NCI-H526 (cell line): ENCODE data around the gene NEDD8.
"Not testable (repeated sequence)": the region's sequence is repeated elsewhere in the genome, so short reads cannot be mapped to it uniquely, and the experiment has no call there.

Source experiments
- DNase-seq, 2 experiments: peaks; one replicate each; lab custom pipeline; 2025; lab: John Stamatoyannopoulos, UW

The NEDD8 gene

DNA sequence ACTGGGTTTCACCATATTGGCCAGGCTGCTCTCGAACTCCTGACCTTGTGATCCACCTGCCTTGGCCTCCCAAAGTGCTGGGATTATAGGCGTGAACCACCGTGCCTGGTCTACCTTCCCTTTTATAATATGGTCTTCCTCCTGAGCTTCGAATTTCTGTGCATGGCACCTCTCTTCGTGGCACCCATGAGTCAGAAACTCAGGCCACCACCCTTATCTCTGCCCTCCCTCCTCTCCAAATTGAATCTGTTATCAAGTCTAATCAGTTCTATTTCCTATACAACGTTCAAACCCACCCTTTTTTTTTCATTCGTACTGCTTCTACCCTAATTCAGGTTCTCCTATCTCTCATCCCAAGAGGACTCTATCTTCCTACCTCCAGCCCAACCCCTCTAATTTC, 15.3 kb upstream of the NEDD8 start:
- no peak for DNase-seq

DNA sequence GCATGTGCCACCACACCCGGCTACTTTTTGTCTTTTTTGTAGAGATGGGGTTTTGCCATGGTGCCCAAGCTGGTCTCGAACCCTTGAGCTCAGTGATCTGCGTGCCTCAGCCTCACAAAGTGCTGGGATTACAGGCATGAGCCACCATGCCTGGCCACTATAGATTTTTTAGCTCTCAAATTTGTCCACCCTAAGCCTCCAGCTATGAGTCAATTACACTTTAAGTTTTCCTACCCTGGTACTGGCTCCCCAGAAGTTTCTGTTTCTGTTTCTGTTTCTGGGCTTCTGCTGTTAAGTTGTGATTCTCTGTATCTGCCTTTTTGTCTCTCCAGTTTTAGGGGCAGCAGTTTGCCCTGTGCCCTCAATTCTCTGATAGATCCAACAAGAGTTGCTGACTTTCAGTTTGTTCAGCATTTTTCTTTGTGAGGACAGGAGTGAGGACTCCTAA, 14.6 kb upstream of the NEDD8 start:
- DNase-seq: no peak

DNA sequence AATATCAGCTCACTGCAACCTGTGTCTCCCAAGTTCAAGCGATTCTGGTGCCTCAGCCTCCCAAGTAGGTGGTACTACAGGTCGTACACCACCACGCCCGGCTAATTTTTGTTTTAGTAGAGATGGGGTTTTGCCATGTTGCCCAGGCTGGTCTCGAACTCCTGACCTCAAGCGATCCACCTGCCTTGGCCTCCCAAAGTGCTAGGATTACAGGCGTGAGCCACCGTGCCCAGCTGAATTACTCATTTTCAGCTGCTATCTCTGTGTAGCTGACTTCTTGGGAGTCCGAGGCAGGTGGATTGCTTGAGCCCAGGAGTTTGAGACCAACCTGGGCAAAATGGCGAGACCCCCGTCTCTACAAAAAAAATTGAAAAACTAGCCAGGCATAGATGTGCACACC, 13.2 kb upstream of the NEDD8 start:
- DNase-seq: not testable (repeated sequence)

DNA sequence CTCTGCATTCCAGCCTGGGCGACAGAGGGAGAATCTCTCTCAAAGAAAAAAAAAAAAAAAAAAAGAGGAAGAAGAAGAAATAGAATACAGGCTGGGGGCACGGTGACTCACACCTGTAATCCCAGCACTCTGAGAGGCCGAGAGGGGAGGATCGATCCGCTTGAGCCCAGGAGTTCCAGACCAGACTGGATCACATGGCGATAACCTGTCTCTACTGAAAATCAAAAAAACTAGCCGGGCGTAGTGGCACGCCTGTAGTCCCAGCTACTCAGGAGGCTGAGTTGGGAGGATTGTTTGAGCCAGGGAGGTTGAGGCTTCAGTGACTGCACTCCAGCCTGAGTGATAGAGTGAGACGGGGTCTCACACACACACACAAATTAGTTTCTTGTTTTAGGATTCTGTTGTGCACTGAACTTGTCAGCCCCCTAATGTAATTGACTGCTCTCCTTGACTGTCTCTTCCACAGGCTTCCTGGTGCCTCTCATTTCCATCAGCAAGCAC, 11.2 kb upstream of the NEDD8 start:
- DNase-seq: peak in 1 of 2 experiments; percentile 17

DNA sequence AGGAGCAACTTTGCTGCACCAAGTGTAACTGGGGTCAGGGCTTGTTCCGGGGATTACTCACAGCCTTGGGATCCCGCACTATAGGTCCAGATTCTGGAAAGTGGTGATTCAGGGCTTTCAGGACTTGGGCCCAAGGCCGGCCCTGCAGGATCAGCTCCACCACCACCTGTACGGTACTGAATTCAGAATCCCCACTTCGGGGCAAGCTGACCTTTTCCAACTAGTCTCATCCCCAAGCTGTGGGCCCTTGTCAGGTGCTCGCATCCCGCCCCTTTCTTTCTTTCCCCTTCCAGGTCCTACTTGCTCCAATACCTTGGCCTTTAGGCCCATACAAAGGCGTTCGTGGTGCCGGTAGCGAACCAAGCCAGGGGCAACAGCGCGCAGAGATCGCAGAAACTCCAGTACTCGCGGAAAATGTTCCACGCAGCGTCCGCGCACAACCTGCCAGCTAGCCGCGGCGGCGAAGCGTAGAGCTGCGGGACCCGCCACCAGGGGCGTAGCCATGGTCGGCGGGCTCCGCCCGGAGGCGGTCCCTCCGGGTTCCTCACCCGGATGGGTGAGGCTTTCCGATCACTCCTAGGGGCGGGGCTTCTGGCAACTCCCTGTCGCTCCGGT, 9.8 kb upstream of the NEDD8 start:
- peak; percentile 91 to 97 for DNase-seq

DNA sequence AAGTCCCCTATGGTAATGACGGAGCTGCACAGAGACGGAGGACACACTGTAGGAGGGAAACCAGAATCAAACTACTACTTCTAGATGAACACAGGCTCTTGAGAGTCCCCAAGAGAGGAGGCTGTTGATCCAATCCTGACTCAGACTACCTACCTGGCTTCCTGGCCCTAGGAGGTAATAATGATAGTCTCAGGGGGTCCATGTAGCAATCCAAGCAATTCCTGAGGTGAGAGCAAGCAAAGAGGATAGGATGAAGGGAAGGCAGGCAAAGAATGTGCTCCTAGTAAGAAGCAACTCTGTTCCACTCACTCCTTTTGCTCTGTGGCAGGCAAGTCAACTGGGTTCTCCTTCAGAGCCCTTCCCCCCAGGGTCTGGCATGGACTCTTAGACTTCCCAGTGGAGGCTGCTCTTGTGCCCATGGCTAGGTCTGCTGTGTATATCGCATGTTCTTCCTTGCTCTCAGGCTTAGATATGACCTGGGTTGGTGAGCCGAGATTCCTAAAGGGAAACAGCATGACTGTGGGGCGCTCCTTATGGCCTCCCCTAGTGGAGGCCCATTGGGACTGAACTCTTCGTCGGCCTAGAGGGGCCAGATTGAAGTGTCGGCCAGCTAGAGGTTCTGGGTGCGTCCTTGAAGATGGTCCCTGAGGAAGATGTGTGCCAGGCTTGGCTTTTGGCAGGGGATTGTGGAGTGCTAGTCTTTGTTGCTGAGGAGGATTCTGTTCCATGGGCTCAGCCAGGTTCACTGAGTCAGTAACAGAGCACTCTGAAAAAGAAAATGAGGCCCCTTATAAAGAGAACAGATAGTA, 8.1 kb upstream of the NEDD8 start:
- DNase-seq: no peak

DNA sequence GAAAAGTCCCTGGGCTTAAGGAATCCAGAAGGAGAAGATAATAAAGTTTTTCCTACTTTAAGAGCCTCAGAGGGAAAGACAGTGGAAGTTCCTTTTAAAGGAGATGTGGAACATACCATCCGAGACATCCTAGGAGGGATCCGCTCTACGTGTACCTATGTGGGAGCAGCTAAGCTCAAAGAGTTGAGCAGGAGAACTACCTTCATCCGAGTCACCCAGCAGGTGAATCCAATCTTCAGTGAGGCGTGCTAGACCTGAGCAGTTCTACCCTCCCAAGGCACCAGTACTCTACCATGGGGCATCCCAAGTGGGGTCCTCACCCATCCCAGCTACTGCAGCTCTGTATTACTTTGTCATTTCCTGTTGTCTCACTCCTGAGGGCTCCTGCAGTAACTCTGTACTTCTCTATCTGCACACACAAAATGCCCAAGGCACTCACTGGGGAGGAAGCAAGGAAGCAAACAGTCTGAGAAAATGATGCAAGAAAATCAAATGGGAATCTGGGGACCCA, 6.4 kb upstream of the NEDD8 start:
- DNase-seq: no peak

DNA sequence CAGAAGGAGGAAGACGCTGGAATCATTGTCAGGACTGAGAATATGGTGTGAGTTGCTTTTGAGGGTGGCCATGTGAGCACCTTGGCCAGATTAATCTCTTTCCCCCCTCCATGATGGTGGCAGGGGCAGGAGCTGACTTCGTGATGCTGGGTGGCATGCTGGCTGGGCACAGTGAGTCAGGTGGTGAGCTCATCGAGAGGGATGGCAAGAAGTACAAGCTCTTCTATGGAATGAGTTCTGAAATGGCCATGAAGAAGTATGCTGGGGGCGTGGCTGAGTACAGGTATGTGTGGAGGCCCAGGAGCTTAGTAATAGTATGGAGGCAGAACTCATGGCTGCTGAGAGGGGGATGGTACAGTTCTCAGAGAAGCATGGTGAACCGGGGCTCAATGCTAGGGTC, 6.0 kb upstream of the NEDD8 start:
- no peak for DNase-seq

DNA sequence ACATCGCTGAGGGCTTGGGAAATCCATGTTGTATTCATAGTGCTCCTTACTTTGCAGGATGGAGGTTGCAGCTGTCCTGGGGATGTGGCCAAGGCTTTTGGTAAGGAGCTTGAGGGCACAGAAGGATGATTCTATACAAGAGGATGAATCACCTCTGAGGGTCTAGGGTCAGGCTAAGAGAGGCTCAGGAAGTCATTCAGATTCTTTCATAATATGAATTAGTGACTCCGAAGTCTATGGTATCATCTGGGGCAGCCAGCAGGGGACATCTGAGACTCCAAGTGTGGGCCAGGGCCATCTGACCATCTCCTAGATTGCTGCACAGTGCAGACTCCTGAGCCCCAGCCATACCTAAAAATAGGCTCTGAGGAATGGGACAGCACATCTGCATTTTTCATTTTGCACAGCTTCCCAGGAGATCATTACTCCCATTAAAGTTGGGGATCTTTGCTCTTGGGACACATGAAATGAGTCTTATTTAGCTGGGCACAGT, 5.3 kb upstream of the NEDD8 start:
- no peak for DNase-seq

DNA sequence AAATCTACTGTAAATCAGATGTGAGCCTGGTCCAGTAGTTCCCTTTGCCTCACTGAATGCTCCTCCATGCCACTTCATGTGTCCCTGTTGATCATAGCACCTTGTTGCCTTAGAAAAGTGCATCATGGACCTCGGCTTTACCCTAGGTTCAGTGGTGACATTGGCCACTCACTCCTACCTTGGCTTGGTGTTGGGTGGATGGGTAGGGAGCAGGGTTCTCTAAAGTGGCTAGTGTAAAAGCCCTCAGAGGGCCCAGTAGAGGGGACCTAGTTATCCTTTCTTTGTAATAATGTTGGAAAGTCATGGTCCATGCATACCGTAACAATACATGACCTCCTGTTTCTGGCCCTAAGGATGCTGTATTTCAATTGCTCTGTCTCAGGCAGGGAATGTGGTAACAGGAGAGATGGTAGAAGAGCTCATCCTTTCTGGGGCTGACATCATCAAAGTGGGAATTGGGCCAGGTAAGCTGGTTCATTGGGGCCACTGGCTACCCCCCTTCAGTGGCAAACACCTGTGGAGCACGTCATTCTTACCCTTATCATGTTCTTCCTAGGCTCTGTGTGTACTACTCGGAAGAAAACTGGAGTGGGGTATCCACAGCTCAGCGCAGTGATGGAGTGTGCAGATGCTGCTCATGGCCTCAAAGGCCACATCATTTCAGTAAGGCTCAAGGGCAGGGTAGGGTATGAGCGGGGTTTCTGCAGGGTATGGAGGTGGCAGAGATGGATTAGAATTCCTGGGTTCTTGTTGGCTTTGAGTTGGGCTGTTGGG, 4.7 kb upstream of the NEDD8 start:
- no peak for DNase-seq

DNA sequence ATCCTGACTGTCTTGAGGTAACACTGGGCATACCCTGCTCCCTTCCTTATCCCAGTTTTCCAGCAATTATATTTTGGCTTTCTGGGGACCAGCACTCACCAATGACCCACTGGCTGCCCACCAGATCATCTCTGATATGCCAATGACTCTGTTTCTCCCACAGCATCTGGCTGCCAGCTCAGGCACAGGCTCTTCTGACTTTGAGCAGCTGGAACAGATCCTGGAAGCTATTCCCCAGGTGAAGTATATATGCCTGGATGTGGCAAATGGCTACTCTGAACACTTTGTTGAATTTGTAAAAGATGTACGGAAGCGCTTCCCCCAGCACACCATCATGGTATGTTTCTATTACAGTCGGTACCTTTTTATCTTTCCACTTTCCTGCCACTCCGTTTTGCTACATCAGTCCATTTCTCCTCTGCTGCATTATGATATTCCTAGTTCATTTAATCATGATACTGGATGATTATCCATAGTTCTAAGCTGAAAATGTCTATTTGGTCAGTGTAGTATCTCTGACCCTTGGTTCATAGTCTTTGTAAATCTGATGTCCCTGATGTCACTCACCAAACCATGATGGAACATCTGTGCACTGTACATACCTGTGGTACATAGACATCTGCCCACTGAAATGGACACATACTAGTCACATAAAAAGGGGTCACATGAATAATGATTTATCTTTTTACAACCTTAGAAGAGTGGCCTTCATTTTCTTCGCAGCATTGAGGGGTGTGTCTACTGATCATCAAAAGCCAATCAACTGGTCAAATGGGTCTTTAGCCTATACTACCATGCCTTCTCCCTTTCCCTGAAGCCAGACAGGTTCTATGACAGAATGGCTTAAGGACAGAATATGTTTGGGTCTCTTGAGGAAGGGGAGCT, 3.9 kb upstream of the NEDD8 start:
- DNase-seq: no peak

DNA sequence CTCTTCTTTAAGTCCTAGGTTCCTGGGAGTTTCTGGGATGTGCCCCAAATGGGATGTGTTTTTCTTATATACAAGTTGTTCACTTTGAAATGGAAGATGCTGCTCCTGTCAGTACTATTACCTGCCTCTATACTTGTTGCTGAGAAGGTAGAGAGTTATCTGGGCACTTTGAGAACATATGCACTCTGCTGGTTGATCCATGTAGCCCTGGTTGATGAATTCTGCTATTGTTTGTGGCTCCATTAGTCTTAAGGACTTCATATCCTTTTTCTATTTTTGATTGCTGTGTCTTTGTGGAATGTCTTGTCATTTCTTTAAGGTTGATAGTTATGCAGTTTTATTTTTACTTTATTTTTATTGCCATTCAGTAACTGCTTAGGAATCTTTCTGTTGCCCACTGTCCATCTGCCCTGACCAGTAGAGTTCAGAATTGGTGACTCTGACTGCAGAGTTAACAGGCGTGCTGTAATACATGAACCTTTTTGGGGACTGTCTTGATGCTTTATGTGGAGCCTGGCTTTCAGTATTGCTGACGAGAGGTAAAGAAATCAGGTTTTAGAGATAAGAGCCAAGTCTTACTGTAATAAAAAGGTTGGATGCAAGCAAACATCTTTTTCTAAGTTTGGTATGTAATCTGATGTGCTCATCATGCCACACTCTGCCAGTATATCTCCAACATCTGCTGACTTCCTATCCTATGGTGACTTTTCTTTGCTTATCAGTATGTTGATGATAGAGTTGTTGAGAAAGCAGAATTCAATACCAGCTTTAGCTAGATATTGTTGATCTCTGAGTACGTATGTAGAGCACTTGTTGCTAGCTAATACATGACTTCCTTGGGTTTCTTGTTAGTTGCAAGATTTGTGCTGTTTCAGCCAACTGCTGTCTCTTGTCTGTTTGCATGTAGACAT, 2.2 kb upstream of the NEDD8 start:
- DNase-seq: no peak

DNA sequence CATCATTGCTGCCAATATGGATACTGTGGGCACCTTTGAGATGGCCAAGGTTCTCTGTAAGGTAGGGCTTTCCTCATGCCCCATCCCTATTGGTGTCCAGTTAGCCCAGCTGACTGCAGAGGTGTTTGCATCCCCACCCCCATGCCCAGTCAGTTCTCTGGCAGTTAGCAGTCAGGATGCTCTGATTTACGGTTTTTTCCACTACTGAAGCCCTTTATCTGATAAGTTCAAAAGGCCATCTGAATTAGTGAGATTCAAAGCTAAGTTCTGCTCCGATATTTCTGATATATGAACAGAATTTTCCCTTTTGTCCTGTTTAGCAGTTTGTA, 1.3 kb upstream of the NEDD8 start:
- peak in 1 of 2 experiments; percentile 9 for DNase-seq

DNA sequence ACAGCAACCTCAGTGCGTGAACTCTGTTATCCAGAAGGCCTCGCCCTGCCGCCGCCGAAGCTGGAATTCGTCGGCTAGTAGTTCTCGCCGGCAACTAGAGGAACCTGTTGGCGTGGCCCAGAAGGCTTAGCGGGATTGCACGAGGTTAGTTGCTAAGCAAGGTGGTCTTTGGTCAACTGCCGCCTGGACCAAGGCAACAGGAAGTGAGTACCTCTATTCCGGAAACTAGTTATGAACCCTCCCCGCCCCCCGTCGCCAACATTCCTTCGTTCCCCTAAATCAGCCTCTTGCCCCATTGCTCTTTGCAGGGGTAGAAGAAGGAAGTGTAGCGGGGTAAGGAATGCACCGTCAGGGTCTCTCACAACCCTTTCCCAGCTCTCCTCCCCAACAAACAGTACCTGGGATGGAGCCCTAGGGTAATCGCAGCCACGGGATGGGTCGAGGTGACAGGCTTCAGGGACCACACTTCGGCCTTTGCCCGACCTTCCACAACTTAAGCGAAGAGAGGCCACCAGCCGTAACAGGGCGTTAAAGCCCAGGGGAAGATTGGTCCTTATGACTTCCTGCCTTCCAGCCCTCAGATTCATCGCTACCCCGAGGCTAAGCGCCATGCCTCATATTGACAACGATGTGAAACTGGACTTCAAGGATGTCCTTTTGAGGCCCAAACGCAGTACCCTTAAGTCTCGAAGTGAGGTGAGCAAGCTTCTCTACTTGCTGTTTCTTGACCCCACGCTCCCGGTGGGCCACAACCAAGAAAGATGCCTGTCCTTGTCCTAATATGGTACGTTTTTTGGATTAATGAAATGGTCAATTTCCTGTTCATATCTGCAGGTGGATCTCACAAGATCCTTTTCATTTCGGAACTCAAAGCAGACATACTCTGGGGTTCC, 724 bp upstream of the NEDD8 start, which contains the start of gene GMPR2:
Gene GMPR2, plus strand, starts transcription at position 285 of the 893 bp plus-strand sequence. Its CDS starts 325 bp downstream, at position 610.
- no peak for DNase-seq

DNA sequence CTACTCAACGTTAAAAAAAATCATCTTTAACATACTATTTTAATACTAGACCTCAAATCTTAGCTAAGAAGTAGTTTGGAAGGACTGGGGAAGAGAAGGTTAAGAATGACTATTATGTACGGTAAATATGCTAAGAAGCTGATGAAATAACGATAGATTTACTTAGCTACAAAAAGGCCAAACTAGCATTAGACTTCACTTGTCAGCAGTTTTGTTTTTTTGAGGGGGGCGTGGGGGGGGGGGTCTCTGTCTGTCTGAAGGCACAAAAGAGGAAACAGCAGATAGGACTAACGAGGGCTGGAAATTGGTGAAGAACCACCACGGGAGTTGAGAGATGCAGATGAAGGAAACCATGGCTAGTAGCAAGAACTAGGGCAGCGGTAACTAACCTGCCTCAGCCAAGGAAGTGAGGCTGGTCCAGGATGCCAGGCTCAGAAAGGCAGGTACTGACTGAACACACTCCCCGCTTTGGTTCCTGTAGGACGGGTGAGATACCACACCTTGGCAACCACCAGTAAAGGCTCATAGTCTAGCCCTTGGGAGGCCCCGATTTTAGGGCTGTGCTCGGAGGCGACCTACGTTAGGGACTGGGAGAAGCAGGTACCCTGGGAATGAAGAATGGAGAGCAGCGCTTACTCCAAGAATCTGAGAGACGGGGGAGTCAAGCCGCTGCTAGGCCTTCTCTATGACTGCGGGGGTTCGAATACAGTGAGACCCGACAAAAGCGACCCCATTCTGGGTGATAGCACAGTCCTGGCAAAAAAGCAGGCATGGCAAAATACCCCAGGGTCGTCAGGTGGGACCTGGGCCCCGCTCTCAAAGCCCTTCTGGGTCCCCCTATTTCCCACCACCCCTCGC, 675 bp downstream of the NEDD8 start:
- peak in 1 of 2 experiments; percentile 59 for DNase-seq

DNA sequence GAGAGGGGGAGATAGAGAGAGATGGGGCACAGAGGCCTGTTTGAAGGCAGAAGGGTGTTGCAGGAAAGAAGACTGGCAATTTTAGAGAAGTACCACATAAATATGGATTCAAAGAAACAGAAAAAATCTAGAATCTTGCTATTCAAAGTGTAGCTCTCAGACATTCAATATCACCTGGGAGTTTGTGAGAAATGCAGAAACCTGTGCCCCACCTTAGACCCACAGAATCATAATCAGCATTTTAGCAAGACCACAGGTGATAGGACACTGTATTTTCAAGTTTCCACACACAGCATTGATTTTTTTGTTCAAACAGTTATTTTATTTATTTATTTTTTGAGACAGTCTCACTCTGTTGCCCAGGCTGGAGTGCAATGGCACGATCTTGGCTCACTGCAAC, 3.3 kb downstream of the NEDD8 start:
- DNase-seq: no peak

DNA sequence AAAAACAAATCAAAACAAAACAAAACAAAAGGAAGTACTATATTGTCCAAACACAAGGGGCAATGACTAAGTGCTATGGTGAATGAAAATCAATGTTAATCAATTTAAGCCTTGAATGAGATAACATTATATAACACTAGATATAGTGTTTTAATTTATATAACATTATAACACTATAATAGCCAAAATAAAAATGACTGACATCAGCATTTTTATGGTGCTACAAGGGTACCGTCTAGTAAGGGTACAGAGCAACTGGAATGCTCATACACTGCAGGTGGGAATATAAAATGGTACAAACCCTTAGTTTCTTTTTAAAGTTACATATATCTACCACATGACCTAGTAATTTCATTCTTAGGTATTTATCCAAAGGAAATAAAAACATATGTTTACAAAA, 5.7 kb downstream of the NEDD8 start:
- no peak for DNase-seq

DNA sequence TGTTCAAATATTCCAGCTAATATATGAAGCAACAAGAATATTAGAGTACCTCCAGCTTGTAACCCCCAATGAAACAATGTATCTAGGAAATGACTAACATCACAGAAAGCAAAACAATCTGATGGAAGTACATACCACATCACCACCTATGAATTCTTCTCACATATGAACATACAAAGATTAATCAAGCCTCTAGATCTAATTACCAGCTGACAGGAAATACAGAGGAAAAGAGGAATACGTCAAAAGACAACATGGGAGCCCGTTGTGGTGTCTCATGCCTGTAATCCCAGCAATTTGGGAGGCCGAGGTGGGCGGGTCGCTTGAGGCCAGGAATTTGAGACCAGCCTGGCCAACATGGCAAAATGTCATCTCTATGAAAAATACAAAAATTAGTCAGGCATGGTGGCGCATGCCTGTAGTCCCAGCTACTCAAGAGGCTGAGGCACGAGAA, 7.5 kb downstream of the NEDD8 start:
- no peak for DNase-seq
